Neural progenitor cell (in vitro differentiated cells): ENCODE measurements around the gene BMPR1B. TPM values are rescaled to one million over a fixed set of nuclear protein-coding genes. Genes with fewer than 3 reads are reported as not detected.
"Not testable (repeated sequence)": the region's sequence is repeated elsewhere in the genome, so short reads cannot be mapped to it uniquely, and the experiment has no call there.

Experiments used
- DNase-seq: peaks from one replicate; pipeline ENCODE4 v3.0.0-alpha.2; 2016; ENCODE audit warnings: low spot score
- H2AFZ ChIP-seq: fragments of 200-600 bp; sonication (generic); replicated peaks from 2 replicates; pipeline ENCODE4 v1.6.1; 2016; ENCODE audit warnings: antibody characterized with exemption
- H3F3A ChIP-seq: fragments of 200-600 bp; sonication (generic); 2 replicates; pipeline ENCODE4 v1.6.1; 2016; ENCODE audit warnings: antibody characterized with exemption, low read depth
- H3K27ac ChIP-seq: fragments of 200-600 bp; sonication (generic); 2 replicates; pipeline ENCODE4 v1.5.1; 2016; ENCODE audit warnings: mild to moderate bottlenecking
- H3K27me3 ChIP-seq: fragments of 200-600 bp; sonication (generic); 2 replicates; pipeline ENCODE4 v1.6.1; 2016; ENCODE audit warnings: mild to moderate bottlenecking, moderate library complexity
- H3K36me3 ChIP-seq: fragments of 200-600 bp; sonication (generic); 2 replicates; pipeline ENCODE4 v1.5.1; 2016
- H3K4me1 ChIP-seq: fragments of 200-600 bp; sonication (generic); 2 replicates; pipeline ENCODE4 v1.6.1; 2016; ENCODE audit warnings: mixed run types
- H3K4me2 ChIP-seq: fragments of 200-600 bp; sonication (generic); 2 replicates; pipeline ENCODE4 v1.6.1; 2016
- H3K4me3 ChIP-seq: fragments of 200-600 bp; sonication (generic); 2 replicates; pipeline ENCODE4 v1.5.1; 2016
- H3K79me2 ChIP-seq: fragments of 200-600 bp; sonication (generic); 2 replicates; pipeline ENCODE4 v1.6.1; 2016; ENCODE audit warnings: low read depth
- H3K9ac ChIP-seq: fragments of 200-600 bp; sonication (generic); 2 replicates; pipeline ENCODE4 v1.6.1; 2016
- H3K9me3 ChIP-seq: fragments of 200-600 bp; sonication (generic); 2 replicates; pipeline ENCODE4 v1.5.1; 2016; ENCODE audit warnings: low read depth
- H4K20me1 ChIP-seq: fragments of 200-600 bp; sonication (generic); 2 replicates; pipeline ENCODE4 v1.6.1; 2016; ENCODE audit warnings: low read depth
- H3K27ac Mint-ChIP-seq: 3 replicates; pipeline ENCODE4 v1.8.0; 2021; ENCODE audit warnings: mixed read lengths
- H3K27me3 Mint-ChIP-seq: 2 replicates; pipeline ENCODE4 v1.8.0; 2022; ENCODE audit warnings: low read depth, mild to moderate bottlenecking, inconsistent platforms, moderate library complexity, mixed read lengths; ENCODE audit not compliant: insufficient read depth
- H3K36me3 Mint-ChIP-seq: 3 replicates; pipeline ENCODE4 v1.8.0; 2021; ENCODE audit warnings: mixed read lengths
- H3K4me1 Mint-ChIP-seq: 3 replicates; pipeline ENCODE4 v1.8.0; 2021; ENCODE audit warnings: mixed read lengths
- H3K4me3 Mint-ChIP-seq: 3 replicates; pipeline ENCODE4 v1.8.0; 2021; ENCODE audit warnings: mild to moderate bottlenecking, moderate library complexity, mixed read lengths
- H3K9me3 Mint-ChIP-seq: 3 replicates; pipeline ENCODE4 v1.8.0; 2020; ENCODE audit warnings: mixed read lengths
- CTCF ChIP-seq: fragments of 200-600 bp; sonication (generic); IDR thresholded peaks from 2 replicates; pipeline ENCODE4 v1.5.1; 2017; ENCODE audit warnings: antibody characterized with exemption, mild to moderate bottlenecking
- EZH2 ChIP-seq: fragments of 200-600 bp; sonication (generic); IDR thresholded peaks from 2 replicates; pipeline ENCODE4 v1.6.1; 2017; ENCODE audit warnings: antibody characterized with exemption, mild to moderate bottlenecking, moderate library complexity
- EZH2phosphoT487 ChIP-seq: fragments of 200-600 bp; sonication (generic); IDR thresholded peaks from 2 replicates; pipeline ENCODE4 v1.6.1; 2017; ENCODE audit warnings: antibody characterized with exemption
- total RNA-seq: library from RNA; depleted of rRNA; stranded (reverse); fragments of >200 nt; gene quantifications from 2 replicates; pipeline ENCODE4 v1.2.3, GENCODE V29; 2015; ENCODE audit warnings: low replicate concordance

Gene BMPR1B
- total RNA-seq, 1 donor from 2014 or later = 2.7 TPM

GRCh38 chr4:95059663-95060062, 301.9 kb downstream of the BMPR1B start:
- Mint-ChIP-seq H3K27ac (peak overlapping the region; percentile 86), H3K4me1 (peaks cover 58% of the 10 kb centered on the region), H3K27me3 (peaks cover 2% of the 10 kb centered on the region), H3K36me3 (peaks cover 11% of the 10 kb centered on the region), H3K4me3 (no peak overlapping the region), H3K9me3 (peaks cover 12% of the 10 kb centered on the region)
- H3K27me3 ChIP-seq = no peaks in the 10 kb centered on the region
- no peak overlapping the region for H3K27ac ChIP-seq
- no peaks in the 10 kb centered on the region for H3K36me3 ChIP-seq
- peaks cover 4% of the 10 kb centered on the region for H3F3A ChIP-seq
- H2AFZ ChIP-seq = no peak overlapping the region
- no peaks in the 10 kb centered on the region for H3K9me3 ChIP-seq
- no peak for DNase-seq
- H3K4me3 ChIP-seq = no peak overlapping the region
- H3K4me2 ChIP-seq = peak overlapping the region; percentile 57
- H3K79me2 ChIP-seq = no peaks in the 10 kb centered on the region
- no peaks in the 10 kb centered on the region for H4K20me1 ChIP-seq
- H3K4me1 ChIP-seq = peaks cover 30% of the 10 kb centered on the region
- TF ChIP-seq CTCF = no peak
- no peak for TF ChIP-seq EZH2phosphoT487
- TF ChIP-seq EZH2 = no peak
- H3K9ac ChIP-seq = no peak overlapping the region

- H3K9ac ChIP-seq = no peak overlapping the region
- no peaks in the 10 kb centered on the region for H3K79me2 ChIP-seq
Observed at GRCh38 chr4:95061220-95061619, 303.5 kb downstream of the BMPR1B start.

DNA sequence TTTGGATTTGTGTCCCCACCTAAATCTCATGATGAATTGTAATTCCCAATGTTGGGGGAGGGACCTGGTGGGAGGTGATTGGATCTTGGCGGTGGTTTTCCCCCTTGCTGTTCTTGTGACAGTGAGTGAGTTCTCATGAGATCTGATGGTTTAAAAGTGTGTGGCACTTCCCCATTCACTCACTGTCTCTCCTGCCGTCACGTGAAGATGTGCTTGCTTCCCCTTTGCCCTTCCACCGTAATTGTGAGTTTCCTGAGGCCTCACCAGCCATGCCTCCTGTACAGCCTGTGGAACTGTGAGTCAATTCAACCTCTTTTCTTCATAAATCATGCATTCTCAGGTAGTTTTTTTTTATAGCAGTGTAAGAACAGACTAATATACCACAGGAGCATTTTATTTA, 304.0 kb downstream of the BMPR1B start:
- H3K9me3 ChIP-seq, H4K20me1 ChIP-seq, H3K27me3 Mint-ChIP-seq, H3K27me3 ChIP-seq, H3K9ac ChIP-seq, DNase-seq, H3K27ac ChIP-seq, H3K79me2 ChIP-seq, H3K36me3 ChIP-seq, H3K4me3 ChIP-seq, H3F3A ChIP-seq, H3K4me3 Mint-ChIP-seq: not testable (repeated sequence)
- Mint-ChIP-seq H3K36me3 (peaks cover 15% of the 10 kb centered on the region), H3K4me1 (peaks cover 46% of the 10 kb centered on the region), H3K27ac (peak overlapping the region; percentile 58), H3K9me3 (peaks cover 15% of the 10 kb centered on the region)
- peak overlapping the region; percentile 72 for H2AFZ ChIP-seq
- H3K4me2 ChIP-seq = peak overlapping the region; percentile 11
- H3K4me1 ChIP-seq = peaks cover 30% of the 10 kb centered on the region

More at GRCh38 chr4:95061220-95061619, 303.5 kb downstream of the BMPR1B start:
- H3K36me3 Mint-ChIP-seq = peaks cover 15% of the 10 kb centered on the region
- H4K20me1 ChIP-seq = no peaks in the 10 kb centered on the region
- no peak for TF ChIP-seq EZH2
- no peak for TF ChIP-seq CTCF
- TF ChIP-seq EZH2phosphoT487 = no peak
- H3K4me1 ChIP-seq = peaks cover 30% of the 10 kb centered on the region
- H3K4me3 Mint-ChIP-seq = no peak overlapping the region
- H3K4me1 Mint-ChIP-seq = peaks cover 50% of the 10 kb centered on the region
- H3K27me3 ChIP-seq = no peaks in the 10 kb centered on the region
- peaks cover 15% of the 10 kb centered on the region for H3K9me3 Mint-ChIP-seq
- peak overlapping the region; percentile 17 for H3K27ac Mint-ChIP-seq
- H3K4me2 ChIP-seq = peak overlapping the region; percentile 11
- H3K27me3 Mint-ChIP-seq = peaks cover 2% of the 10 kb centered on the region
- no peaks in the 10 kb centered on the region for H3K9me3 ChIP-seq
- H3K36me3 ChIP-seq = no peaks in the 10 kb centered on the region
- DNase-seq = peak; percentile 32
- no peak overlapping the region for H3K4me3 ChIP-seq
- H3K27ac ChIP-seq = no peak overlapping the region
- H2AFZ ChIP-seq = peak overlapping the region; percentile 72
- H3F3A ChIP-seq = peaks cover 4% of the 10 kb centered on the region

DNA sequence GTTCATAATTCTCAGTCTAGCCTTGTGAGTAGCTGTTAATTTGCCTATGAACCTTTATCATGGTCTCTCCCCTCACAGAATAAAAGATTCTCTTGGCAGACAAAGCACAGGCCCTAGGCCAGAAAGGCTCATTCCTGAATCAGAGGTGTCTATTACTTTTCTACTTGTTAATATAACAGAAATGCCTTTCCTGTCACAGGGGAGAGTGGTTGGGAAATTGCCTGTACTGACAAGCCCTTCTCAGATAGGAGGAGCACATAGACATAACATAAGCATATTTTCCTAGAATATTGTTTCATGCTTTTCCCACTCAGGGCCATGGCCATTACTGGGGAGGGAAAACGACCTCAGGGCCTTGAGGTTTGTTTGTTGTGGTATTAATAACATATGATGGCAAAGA, 308.3 kb downstream of the BMPR1B start:
- H3K36me3 Mint-ChIP-seq = peaks cover 29% of the 10 kb centered on the region
- H3K9me3 ChIP-seq = no peaks in the 10 kb centered on the region
- H3K4me1 Mint-ChIP-seq = peaks cover 13% of the 10 kb centered on the region
- no peak overlapping the region for H3K4me3 Mint-ChIP-seq
- peaks cover 12% of the 10 kb centered on the region for H3K4me1 ChIP-seq
- DNase-seq = no peak
- TF ChIP-seq EZH2 = no peak
- TF ChIP-seq EZH2phosphoT487 = no peak
- TF ChIP-seq CTCF = no peak
- H3K27ac ChIP-seq = no peak overlapping the region
- no peak overlapping the region for H3K4me3 ChIP-seq
- H3K36me3 ChIP-seq = no peaks in the 10 kb centered on the region
- H2AFZ ChIP-seq = no peak overlapping the region
- H3K27ac Mint-ChIP-seq = no peak overlapping the region
- peaks cover 15% of the 10 kb centered on the region for H3K9me3 Mint-ChIP-seq
- peaks cover 4% of the 10 kb centered on the region for H3F3A ChIP-seq
- H4K20me1 ChIP-seq = no peaks in the 10 kb centered on the region
- H3K27me3 Mint-ChIP-seq = no peaks in the 10 kb centered on the region
- H3K4me2 ChIP-seq = no peak overlapping the region
- no peaks in the 10 kb centered on the region for H3K79me2 ChIP-seq
- H3K9ac ChIP-seq = no peak overlapping the region
- H3K27me3 ChIP-seq = no peaks in the 10 kb centered on the region
